ENCODE measurements around the gene NEURL4.

DNA sequence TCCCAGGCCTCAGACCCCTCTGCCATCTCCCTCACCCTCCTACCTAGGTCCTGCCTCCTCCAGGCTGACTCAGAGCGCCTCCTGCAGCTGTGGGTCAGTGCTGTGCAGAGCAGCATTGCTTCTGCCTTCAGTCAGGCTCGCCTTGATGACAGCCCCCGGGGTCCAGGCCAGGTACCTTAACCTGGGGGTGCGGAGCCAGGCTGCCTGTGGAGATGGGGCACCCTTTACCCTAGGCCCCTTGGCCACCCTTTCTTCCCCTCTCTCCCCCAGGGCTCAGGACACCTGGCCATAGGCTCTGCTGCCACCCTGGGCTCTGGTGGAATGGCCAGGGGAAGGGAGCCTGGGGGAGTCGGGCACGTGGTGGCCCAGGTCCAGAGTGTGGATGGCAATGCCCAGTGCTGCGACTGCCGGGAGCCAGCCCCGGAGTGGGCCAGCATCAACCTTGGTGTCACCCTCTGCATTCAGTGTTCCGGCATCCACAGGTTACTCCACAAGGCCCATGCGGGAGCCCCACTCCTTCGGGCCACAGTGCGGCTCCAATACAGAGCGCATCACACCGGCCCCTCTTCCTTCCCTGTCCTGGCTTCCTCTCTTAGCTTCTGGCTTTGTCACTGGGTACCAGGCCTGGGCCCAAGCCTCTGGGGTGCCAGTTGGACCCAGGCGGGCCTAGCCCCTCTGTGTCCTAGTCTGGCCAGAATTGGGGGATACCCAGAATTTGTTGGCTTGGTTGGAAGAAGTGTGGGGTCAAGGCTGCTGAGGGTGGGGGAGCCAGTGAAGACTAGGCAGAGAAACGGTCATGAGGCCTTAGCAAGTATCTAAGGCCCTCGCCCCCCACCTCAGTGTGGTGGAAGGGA is 17.9 kb upstream of the NEURL4 start:
- TF ChIP-seq, protein P1, sequence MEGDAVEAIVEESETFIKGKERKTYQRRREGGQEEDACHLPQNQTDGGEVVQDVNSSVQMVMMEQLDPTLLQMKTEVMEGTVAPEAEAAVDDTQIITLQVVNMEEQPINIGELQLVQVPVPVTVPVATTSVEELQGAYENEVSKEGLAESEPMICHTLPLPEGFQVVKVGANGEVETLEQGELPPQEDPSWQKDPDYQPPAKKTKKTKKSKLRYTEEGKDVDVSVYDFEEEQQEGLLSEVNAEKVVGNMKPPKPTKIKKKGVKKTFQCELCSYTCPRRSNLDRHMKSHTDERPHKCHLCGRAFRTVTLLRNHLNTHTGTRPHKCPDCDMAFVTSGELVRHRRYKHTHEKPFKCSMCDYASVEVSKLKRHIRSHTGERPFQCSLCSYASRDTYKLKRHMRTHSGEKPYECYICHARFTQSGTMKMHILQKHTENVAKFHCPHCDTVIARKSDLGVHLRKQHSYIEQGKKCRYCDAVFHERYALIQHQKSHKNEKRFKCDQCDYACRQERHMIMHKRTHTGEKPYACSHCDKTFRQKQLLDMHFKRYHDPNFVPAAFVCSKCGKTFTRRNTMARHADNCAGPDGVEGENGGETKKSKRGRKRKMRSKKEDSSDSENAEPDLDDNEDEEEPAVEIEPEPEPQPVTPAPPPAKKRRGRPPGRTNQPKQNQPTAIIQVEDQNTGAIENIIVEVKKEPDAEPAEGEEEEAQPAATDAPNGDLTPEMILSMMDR (IDR thresholded peaks at IDR 0.05; ENCODE audit: low read depth, low read length, poor library complexity, severe bottlenecking) = no peak
- TF ChIP-seq EZH2phosphoT487 (IDR thresholded peaks at IDR 0.05; ENCODE audit: borderline replicate concordance, low read length) = no peak
